Fibroblast of upper back skin (primary cell): ENCODE measurements around the gene CST2.
A peak's percentile ranks its signal among the peaks of the same experiment; 100 is the strongest.
"Not testable (repeated sequence)": the region's sequence is repeated elsewhere in the genome, so short reads cannot be mapped to it uniquely, and the experiment has no call there.

ENCODE experiments used
- DNase-seq: peaks from one replicate; pipeline ENCODE4 v3.0.0-alpha.2; 2013

The CST2 gene, protein sequence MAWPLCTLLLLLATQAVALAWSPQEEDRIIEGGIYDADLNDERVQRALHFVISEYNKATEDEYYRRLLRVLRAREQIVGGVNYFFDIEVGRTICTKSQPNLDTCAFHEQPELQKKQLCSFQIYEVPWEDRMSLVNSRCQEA

DNA sequence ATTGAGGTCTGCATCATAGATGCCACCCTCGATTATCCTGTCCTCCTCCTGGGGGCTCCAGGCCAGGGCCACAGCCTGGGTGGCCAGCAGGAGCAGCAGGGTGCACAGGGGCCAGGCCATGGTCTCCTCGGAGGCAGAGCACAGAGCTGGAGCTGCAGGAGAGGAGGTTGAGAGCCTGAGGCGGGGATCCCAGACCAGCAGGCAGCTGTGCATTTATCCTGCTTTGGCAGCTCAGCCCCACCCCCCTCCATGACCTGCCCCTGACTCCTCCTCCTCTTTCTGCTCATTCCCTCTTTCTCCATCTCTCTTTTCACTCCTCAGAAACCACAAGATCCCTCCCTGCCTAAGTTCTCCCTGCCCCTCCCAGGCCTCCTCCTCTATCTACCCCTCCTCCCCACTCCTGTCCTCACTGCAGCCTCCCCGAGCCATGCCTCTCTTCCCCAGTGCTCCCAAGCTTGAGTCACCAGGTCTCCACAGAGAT is at the start of gene CST2:
Gene CST2 (minus strand): TSS at position 189 of the 481 bp plus-strand sequence. CDS start 69 bp downstream, at position 120.
- no peak for DNase-seq

DNA sequence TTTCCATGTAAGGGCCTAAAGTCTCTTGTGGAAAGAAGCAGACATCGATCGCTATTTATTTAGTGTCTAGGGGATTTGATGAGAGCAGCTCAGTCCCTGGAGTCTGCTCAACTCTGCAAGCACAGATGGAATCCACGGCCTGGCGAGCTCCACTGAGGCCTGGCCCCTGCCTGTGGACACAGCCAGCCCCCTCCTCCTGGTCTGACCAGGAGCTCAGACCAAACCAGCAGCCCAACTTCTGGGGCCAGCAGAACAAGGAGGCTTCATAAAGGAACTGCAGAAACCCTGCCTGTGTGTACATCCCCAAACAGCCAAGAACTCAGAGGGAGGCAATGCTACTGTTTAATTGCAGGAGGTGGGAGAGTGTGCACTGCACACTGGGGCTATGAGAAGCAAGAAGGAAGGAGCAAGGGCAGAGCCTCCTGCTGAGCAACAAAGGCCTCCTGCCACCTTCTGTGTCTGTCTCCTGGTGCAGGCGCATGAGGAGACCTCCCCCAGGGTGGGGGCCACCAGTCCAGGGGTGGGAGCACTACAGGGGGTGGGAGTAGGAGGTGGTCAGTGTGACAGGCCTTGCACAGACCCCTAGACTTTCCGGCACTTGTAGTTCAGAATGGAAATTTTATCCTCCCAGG is 49.2 kb upstream of the CST2 start:
- no peak for DNase-seq

DNA sequence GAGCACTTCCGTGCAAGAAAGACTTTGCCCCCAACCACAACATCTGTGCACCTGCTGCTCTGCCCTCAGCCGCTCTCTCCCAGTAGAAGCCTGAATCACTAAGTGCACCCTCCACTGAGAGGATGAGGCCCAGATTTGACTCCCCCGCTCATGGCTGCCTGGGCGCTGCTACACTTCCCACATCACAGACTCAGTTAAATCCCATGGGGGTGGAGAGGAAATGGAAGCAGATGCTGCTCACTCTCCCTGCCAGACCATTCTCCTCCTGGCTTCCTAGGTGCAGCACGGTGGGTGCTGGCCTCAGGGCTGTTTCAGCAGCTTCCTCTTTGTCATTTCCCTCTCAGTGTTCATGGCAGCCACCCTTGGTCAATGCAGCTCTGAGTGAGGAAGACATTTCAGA is 48.2 kb upstream of the CST2 start:
- DNase-seq: no peak

DNA sequence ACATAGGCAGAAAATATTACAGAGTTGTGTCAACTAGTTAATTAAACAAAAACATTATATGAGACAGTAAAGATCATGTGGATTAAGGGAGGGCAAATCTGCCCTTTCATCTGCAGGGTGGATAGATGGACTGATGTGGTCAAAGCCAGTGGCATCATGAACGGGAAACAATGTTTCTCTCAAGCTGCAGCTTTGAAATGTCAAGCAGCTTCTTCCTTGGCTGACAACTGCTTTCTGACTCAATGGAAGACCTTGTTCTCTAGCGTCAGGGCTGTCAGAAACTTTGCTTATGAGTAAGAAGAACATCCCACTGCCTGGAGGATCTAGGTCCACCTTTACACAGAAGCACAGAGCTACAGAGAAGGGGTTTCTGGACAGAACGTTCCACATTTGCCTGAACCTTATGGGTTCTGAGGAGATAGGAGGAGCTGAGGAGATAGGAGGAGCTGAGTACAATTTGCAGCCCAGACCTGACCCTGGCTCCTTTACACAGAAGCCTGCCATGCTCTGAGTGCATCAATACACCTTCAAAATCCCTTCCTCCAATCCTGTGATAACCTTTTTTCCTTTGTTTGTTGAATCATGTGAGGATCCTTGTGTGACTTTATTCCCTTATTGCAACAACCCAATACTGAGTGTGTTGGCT is 47.0 kb upstream of the CST2 start:
- DNase-seq: no peak

DNA sequence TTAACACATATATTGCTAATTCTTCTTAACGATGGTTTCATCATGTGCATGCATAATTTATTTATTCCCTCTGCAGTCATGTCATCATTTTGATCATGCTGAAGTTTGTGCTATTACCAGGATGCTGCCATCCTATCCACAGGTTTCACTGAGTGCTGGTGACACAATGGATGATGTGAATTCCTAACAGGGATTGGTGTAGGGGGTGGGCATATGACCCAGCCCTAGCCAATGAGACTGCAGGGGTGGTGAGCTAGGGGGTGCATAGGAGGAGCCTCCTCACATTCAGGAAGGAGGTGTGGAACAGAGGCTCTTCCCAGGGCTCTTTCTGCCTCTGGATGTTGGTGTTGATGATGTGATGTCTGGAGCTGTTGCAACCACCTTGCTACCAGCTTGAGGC is 45.5 kb upstream of the CST2 start:
- no peak for DNase-seq

DNA sequence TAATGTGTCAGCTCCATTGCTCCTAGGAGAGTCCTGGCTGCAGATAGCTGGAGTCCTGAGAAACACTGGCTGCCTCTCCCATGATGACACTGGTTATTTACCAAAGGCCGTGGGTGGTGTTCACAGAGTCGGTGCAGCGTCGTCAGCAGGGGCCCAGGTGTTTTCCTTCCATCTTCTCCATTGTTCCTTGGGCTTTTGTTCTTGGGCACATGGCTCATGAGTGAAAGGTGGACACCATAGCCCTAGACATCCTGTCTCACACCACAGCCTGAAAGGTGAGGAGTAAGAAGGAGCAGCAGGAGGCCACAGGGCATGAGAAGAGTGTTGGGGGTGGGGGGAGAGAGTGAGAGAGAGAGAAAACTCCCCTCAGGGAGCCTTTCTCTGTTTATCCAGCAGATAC is 43.9 kb upstream of the CST2 start:
- no peak for DNase-seq

DNA sequence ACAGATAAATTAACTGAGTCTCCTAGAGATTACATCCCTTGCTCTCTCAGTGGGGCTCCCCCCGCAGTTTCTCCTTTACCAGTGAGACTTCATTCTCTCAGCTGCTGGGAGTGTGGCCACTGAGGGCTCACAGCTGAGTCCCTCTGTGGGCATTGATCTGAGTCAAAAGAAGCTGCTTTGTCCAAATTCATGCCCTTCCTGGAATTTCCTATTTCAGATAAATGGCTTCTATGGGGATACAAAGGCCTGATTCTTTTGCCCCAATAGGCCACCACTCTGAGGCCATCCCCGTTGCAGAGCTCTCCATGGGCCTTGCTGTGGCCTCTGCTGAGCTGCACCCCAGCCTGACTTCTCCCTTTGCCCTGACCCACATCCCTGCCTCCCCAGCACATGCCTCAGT is 43.0 kb upstream of the CST2 start:
- no peak for DNase-seq

DNA sequence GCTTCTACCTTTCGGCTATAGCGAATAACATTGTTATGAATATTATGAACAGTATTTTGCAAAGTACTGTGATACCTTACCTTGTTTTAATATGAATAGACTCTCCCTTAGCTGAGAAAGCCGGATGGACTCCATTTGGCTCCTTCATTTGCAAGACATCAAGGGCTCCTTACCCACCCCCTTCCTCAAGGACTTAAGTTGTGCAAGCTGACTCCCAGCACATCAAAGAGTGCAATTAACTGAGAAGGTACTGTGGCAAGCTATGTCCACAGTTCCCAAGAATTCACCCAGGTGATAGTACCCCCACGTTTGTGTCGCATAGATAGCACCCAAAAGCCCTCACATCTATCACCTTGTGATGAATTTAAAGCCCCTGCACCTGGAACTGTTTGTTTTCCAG is 41.8 kb upstream of the CST2 start:
- no peak for DNase-seq

DNA sequence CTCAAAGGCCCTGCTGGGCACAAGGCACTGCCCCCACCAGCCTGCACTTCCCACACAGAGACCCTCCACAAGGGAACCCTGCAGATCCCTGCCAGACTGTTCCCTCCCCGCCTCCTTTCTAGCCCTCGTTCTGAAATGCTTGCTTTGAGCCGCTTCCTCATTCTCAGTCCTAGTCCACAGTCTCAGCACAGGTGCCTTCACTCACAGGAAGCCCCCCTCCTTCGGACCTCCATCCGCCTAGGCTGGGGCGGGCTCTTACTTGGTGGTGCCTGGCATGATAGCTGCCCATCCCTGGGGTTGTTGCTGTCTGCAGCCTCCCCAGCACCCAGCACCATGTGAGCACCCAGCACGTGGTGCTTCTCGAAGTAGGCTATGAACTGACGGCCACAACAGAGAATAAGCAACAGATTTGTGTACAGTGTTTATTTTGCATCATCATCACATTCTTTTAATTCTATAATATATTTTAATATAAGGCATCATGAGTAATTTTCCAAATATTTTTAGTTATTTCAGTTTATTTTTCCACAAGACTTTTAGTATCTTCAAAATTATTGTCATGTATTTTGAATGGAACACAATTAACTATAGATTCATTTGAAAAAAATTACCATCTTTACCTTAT is 40.7 kb upstream of the CST2 start:
- DNase-seq: no peak

DNA sequence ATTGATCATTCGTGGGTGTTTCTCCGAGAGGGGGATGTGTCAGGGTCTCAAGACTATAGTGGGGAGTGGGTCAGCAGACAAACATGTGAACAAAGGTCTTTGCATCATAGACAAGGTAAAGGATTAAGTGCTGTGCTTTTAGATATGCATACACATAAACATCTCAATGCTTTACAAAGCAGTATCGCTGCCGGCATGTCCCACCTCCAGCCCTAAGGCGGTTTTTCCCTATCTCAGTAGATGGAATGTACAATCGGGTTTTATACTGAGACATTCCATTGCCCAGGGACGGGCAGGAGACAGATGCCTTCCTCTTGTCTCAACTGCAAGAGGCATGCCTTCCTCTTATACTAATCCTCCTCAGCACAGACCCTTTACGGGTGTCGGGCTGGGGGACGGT is 34.2 kb upstream of the CST2 start:
- DNase-seq: not testable (repeated sequence)

DNA sequence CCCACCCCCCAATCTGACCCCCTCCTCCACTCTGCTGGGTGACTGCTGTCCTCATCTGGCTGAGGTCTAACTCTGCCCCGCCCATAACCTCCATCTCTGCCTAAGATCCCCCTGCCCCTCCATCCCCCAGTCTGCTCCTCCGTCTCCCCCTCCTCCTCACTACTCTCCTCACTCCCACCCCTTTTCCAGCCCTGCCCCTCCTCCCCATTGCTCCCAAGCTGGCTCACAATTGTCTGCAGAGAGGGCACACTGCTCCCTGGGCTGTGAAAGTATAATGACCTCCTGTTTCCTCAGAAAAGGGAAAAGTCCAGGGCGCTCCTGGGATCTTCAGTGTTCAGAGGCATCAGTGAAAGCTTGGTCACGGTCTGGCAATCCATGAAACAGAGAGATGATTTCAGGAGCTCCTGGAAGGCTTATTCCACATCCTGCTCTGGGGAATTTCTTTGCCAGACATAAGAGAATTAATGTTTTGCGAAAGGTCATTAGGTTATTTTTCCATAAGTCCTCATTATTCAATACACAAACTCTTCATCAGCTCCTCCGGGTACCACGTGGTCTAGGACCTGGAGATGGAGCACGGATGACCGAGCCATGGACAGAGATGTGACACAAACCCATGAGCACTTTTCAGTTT is 31.6 kb upstream of the CST2 start:
- no peak for DNase-seq

DNA sequence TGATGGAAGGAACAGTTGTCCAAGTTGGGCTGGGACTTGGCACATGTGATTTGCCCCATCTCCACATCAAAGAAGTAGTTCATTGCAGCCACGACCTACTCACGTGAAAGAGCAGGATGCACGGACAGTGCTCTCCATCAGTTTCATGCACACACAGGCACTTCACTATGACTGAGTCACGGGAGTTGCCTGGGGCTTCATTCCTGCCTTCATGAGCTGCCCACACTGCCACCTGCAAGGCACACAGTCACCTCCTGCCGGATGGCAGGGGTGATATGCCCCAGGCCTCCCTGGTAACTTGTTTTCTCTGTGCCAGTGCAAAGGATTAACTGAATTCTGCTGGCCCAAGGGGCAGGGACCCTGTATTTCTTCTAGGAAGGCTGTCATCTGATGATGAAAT is 30.2 kb upstream of the CST2 start:
- DNase-seq: no peak

DNA sequence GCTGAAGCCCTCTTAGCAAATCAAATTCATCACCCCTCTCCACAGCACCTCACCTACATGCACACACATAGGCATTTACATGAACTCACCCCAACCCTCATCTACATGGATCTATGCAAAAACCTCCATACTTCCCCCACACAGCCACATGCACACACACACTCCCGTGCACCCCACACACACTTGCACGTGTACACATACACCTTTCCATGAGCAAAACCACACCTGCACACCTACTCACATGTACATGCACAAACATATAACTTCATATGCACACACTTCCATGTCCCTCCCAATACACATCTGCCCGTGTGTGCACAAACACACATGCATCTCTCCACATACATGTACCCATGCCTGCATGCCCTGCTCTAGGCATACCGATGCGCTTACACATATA is 29.7 kb upstream of the CST2 start:
- no peak for DNase-seq

DNA sequence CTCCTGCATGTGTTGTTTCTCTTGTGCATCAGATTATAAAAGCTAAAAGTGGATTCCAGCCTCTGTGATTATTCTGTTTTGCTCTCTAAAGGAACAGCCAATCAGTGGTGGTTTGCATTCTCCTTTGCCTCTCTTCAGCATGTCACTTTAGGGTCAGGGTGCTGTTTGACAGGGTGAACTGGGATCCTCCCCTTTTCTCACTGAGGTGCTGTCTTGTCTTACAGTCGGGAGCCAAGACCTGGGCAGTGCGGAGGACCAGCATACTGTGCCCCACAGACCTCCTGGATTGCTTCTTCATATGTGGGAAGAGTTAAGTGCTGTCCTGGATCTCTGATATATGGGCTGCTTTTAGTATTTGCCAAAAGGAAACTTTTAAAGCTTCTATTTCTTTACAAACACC is 15.2 kb upstream of the CST2 start:
- DNase-seq: no peak

DNA sequence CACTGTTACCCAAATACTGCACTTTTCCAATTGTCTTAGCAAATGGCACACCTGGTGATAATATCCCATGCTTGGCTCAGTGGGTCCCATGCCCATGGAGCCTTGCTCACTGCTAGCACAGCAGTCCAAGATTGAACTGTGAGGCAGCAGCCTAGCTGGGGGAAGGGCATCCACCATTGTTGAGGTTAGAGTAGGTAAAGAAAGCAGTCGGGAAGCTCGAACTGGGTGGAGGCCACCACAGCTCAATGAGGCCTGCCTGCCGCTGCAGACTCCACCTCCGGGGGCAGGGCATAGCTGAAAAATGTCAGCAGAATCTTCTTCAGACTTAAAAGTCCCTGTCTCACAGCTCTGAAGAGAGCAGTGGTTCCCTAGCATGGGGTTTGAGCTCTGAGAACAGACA is 9.2 kb upstream of the CST2 start:
- no peak for DNase-seq

DNA sequence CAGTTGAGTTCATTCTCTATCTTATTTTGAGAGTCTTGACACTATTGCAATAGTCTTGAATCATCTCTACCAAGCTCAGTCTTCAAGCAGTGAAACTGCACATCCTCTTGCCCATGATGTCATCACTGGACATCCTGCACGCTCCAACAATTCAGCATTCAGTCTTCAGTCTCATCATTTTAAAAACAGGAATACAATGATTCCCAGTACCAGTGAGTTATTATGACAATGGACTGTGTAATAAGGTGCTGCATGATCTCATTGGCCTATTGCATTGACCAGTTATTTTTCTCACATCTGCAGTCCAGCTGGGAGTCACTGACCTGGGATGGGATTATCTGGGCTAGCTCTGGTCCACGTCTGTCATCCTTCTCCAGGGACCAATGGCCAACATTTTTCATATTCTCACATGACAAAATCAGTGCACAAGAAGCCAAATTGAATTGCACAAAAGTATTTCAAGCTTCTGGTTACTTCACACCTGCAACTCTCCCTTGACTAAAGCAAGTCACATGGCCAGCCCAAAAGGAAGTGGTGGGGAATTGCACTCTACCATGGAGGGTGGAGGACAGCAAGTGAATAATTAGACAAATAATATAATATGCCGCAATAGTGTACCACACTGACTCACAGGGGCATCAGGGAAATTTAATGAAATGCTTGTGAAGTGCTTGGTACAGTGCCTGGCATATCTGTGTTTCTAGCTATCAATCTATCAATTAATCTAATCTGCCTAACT is 6.4 kb upstream of the CST2 start:
- no peak for DNase-seq

DNA sequence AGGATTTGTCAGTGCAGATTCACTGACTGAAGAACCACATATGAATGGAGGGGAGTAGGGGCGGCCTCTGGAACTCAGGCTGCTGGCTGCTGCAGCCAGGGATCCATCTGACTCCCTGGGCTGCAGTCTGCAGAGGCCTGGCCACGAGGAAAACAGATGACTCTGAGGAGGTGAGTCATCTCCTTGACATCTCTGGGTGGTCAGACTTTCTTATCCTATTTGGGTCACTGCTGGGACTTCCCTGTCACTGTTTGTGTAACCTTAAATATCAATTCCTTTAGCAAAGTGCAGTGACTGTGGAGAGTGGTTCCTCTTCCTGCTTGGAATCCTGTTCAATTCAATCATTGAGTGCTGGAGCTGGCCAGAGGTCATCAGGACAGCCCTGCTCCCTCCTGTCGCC is 5.4 kb upstream of the CST2 start:
- peak; percentile 36 for DNase-seq

DNA sequence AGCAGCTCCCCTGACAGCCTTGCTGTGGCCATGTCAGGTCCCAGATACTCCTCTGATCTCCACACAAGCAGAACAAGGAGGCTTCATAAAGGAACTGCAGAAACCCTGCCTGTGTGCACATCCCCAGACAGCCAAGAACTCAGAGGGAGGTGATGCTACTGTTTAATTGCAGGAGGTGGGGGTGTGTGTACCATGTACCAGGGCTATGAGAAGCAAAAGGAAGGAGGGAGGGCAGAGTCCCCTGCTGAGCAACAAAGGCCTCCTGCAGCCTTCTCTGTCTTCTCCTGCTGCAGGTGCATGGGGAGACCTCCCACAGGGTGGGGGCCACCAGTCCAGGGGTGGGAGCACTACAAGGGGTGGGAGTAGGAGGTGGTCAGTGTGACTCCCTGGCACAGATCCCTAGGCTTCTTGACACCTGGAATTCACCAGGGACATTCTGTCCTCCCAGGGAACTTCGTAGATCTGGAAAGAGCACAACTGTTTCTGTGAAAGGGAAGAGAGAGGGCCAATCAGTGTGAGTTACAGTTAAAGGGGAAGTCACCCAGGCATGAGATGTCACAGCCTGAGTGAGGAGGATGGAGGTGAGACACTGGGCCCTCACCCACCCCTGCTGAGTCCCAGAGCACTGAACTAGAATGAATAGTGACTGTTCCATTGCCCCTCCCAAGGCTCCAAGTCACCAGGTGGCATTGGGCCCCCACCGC is 2.8 kb downstream of the CST2 start:
- DNase-seq: no peak

DNA sequence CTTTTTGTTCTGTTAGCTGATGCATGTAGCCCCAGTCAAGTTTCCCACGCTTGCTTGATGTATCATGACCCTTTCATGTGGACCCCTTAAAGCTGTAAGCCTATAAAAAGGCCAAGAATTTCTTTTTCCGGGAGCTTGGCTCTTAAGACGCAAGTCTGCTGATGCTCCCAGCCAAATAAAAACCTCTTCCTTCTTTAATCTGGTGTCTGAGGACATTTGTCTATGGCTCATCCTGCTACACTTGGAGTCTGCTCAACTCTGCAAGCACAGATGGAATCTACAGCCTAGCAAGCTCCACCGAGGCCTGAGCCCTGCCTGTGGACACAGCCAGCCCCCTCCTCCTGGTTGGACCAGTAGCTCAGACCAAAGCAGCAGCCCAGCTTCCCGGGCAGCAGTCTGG is 3.4 kb downstream of the CST2 start:
- no peak for DNase-seq

DNA sequence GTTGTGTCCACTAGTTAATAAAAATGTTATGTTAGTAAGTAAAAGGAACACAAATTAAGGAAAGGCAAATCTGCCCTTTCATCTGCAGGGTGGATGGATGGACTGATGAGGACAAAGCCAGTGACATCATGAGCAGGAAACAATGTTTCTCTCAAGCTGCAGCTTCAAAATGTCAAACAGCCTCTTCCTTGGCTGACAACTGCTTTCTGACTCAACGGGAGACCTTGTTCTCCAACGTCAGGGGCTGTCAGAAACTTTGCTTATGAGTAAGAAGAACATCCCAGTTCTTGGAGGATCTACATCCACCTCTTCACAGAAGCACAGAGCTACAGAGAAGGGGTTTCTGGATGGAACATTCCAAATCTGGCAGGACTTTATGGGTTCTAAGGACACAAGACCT is 6.0 kb downstream of the CST2 start:
- DNase-seq: no peak

DNA sequence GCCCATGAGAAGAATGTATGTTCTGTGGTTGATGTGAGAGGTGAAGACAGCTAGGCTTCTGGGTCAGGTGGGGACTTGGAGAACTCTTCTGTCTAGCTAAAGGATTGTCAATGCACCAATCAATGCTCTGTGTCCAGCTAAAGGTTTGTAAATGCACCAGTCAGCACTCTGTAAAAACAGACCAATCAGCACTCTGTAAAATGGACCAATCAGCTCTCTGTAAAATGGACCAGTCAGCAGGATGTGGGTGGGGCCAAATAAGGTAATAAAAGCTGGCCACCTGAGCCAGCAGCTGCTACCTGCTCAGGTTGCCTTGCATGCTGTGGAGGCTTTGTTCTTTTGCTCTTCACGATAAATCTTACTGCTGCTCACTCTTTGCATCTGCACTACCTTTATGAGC is 15.0 kb downstream of the CST2 start:
- not testable (repeated sequence) for DNase-seq

DNA sequence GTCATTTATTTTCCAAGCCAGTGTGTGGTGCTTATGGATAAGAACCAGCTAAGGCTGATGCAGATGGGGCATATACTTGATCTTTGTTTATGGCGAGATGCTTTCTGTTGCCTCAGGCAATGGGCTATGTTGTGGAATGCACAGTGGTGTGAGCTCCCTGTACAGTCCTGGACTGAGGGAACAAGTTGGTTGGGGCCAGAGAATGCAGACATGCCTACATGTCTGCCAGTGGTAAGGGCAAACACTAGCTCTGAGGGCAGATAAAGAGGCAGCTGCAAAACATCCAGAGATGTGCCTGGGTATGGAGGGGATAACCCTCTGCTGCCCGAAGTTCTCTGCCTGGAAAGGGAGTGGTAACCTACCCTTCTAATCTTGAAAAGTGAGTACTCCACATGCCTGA is 16.2 kb downstream of the CST2 start:
- not testable (repeated sequence) for DNase-seq
